Mesendoderm (in vitro differentiated cells): ENCODE results near the gene CNTNAP4. TPM values are rescaled to one million over a fixed set of nuclear protein-coding genes. Genes with fewer than 3 reads are reported as not detected.

Experiments used
- DNase-seq: peaks from one replicate; pipeline ENCODE4 v3.0.0; 2013
- H2AK5ac ChIP-seq: 2 replicates; pipeline ENCODE4 v1.6.1; 2013; ENCODE audit warnings: low read length, inconsistent platforms
- H2BK120ac ChIP-seq: 2 replicates; pipeline ENCODE4 v1.6.1; 2013; ENCODE audit warnings: low read depth, mild to moderate bottlenecking, low read length, moderate library complexity, mixed read lengths
- H2BK15ac ChIP-seq: replicated peaks from 2 replicates; pipeline ENCODE4 v1.6.1; 2013; ENCODE audit warnings: low read depth, mild to moderate bottlenecking, moderate library complexity
- H2BK5ac ChIP-seq: 2 replicates; pipeline ENCODE4 v1.6.1; 2013; ENCODE audit warnings: low read length, inconsistent platforms
- H3K18ac ChIP-seq: 2 replicates; pipeline ENCODE4 v1.6.1; 2013; ENCODE audit warnings: mild to moderate bottlenecking, low read length, mixed read lengths
- H3K23ac ChIP-seq: one replicate; pipeline ENCODE4 v1.6.1; 2013; ENCODE audit warnings: low read length
- H3K27ac ChIP-seq: 2 replicates; pipeline ENCODE4 v1.5.1; 2013; ENCODE audit warnings: low read depth, mild to moderate bottlenecking, inconsistent platforms, low read length, moderate library complexity
- H3K27me3 ChIP-seq: 2 replicates; pipeline ENCODE4 v1.6.1; 2013; ENCODE audit warnings: low read length, control low read depth, mild to moderate bottlenecking, inconsistent platforms; ENCODE audit not compliant: insufficient read depth, poor library complexity
- H3K36me3 ChIP-seq: 2 replicates; pipeline ENCODE4 v1.6.1; 2013; ENCODE audit warnings: low read length, inconsistent platforms; ENCODE audit not compliant: control insufficient read depth, insufficient read depth
- H3K4ac ChIP-seq: one replicate; pipeline ENCODE4 v1.6.1; 2013; ENCODE audit warnings: low read depth, mild to moderate bottlenecking, low read length, moderate library complexity
- H3K4me1 ChIP-seq: 2 replicates; pipeline ENCODE4 v1.6.1; 2013; ENCODE audit warnings: low read depth, low read length, inconsistent platforms; ENCODE audit not compliant: control insufficient read depth
- H3K4me2 ChIP-seq: 2 replicates; pipeline ENCODE4 v1.6.1; 2013; ENCODE audit warnings: low read length
- H3K4me3 ChIP-seq: 2 replicates; pipeline ENCODE4 v1.5.1; 2013; ENCODE audit warnings: mild to moderate bottlenecking, low read length
- H3K56ac ChIP-seq: one replicate; pipeline ENCODE4 v1.6.1; 2013; ENCODE audit warnings: low read length
- H3K79me1 ChIP-seq: 2 replicates; pipeline ENCODE4 v1.6.1; 2013; ENCODE audit warnings: low read length, inconsistent platforms
- H3K79me2 ChIP-seq: 2 replicates; pipeline ENCODE4 v1.6.1; 2013; ENCODE audit warnings: mild to moderate bottlenecking, low read length; ENCODE audit not compliant: control insufficient read depth, insufficient read depth
- H3K9ac ChIP-seq: 2 replicates; pipeline ENCODE4 v1.6.1; 2013; ENCODE audit warnings: low read length, inconsistent platforms
- H4K5ac ChIP-seq: one replicate; pipeline ENCODE4 v1.6.1; 2013; ENCODE audit warnings: low read length
- H4K8ac ChIP-seq: one replicate; pipeline ENCODE4 v1.6.1; 2013; ENCODE audit warnings: low read depth, mild to moderate bottlenecking, control low read depth, low read length, moderate library complexity
- WGBS: extraction: QIAGEN DNeasy Blood & Tissue Kit; methylation state at CpG from one replicate; pipeline ENCODE4 v1.1.7; 2013; ENCODE audit warnings: low lambda C conversion rate, missing lambda C conversion rate; ENCODE audit not compliant: insufficient coverage; ENCODE audit errors: extremely low coverage; 5-methylcytosine and 5-hydroxymethylcytosine counted together
- polyA plus RNA-seq, 2 experiments: library from polyadenylated mRNA; stranded (reverse); fragments of 200-250 nt; gene quantifications; one replicate each; pipeline ENCODE4 v1.2.3, GENCODE V29; 2013

Gene CNTNAP4
- 0.04 TPM for polyA plus RNA-seq (2013, experiment 1 of 2)
- polyA plus RNA-seq (2013, experiment 2 of 2), result 0.04 TPM

- Histone ChIP-seq H2BK5ac (no peak within 1 kb of the TSS), H2AK5ac (no peak within 1 kb of the TSS), H3K4me1 (no peaks in the 10 kb centered on the region), H3K9ac (no peak within 1 kb of the TSS), H4K8ac (no peak within 1 kb of the TSS), H3K18ac (no peak within 1 kb of the TSS), H3K27ac (no peak within 1 kb of the TSS), H3K4ac (no peak within 1 kb of the TSS), H3K36me3 (no peaks in the 10 kb centered on the region), H3K79me2 (no peaks in the 10 kb centered on the region), H4K5ac (no peak within 1 kb of the TSS), H3K79me1 (no peaks in the 10 kb centered on the region), H3K27me3 (no peaks in the 10 kb centered on the region), H3K4me2 (no peak within 1 kb of the TSS), H3K4me3 (no peak within 1 kb of the TSS), H3K23ac (no peak within 1 kb of the TSS), H2BK15ac (no peak within 1 kb of the TSS), H2BK120ac (no peak within 1 kb of the TSS), H3K56ac (no peak within 1 kb of the TSS)
- no CpG with 5 or more reads among the region's 16 CpGs for WGBS
- DNase-seq, result peak; percentile 18
Measured at GRCh38 chr16:76276745-76277438, at the start of gene CNTNAP4. TSS of gene CNTNAP4 (plus strand) at chr16:76277401. CDS start at chr16:76277663, 262 bp downstream.

DNA sequence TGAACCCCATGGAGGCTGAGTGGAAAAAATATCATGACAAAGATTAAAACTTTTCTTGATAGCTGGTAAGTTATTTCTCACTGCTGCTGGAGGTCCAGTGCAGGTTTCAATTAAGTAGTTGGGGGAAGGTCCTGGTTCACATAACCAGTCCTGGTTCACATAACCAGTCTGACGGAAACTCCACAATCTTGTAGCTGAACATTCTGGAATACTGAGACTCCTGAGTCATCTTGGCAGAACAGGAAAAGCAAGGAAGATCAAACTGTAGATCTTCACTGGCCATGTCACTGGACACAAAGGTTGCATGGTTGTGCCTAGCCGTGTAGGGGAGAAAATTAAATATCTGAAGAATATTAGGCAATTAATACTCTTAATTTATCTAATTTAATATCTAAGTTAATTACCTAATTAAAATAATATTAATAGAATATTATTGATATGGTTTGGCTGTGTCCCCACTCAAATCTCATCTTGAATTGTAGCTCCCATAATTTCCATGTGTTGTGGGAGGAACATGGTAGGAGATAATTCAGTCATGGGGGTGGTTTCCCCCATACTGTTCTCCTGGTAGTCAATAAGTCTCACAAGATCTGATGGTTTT, 48.6 kb upstream of the CNTNAP4 start:
- H3K18ac ChIP-seq, result no peak overlapping the region
- H3K4me3 ChIP-seq, result no peak overlapping the region
- no peak overlapping the region for H3K23ac ChIP-seq
- H4K8ac ChIP-seq, result no peak overlapping the region
- H3K56ac ChIP-seq, result no peak overlapping the region
- no peak overlapping the region for H3K9ac ChIP-seq
- H3K4me2 ChIP-seq, result no peak overlapping the region
- H3K27ac ChIP-seq, result no peak overlapping the region
- no peak overlapping the region for H2AK5ac ChIP-seq
- no peak overlapping the region for H3K4ac ChIP-seq
- H2BK15ac ChIP-seq, result no peak overlapping the region
- H2BK120ac ChIP-seq, result no peak overlapping the region
- no peak for DNase-seq
- no peaks in the 10 kb centered on the region for H3K27me3 ChIP-seq
- no peak overlapping the region for H4K5ac ChIP-seq
- H3K79me2 ChIP-seq, result no peaks in the 10 kb centered on the region
- H3K4me1 ChIP-seq, result peaks cover 4% of the 10 kb centered on the region
- no peaks in the 10 kb centered on the region for H3K36me3 ChIP-seq
- no peaks in the 10 kb centered on the region for H3K79me1 ChIP-seq
- WGBS, result no CpG with 5 or more reads among the region's 2 CpGs
- no peak overlapping the region for H2BK5ac ChIP-seq

- H3K27me3 ChIP-seq, result no peaks in the 10 kb centered on the region
- no peak overlapping the region for H4K5ac ChIP-seq
- H3K27ac ChIP-seq, result no peak overlapping the region
- H3K4ac ChIP-seq, result no peak overlapping the region
- no peak overlapping the region for H3K18ac ChIP-seq
- H2BK120ac ChIP-seq, result no peak overlapping the region
- no peaks in the 10 kb centered on the region for H3K79me2 ChIP-seq
- H4K8ac ChIP-seq, result no peak overlapping the region
- no peak overlapping the region for H3K4me2 ChIP-seq
- WGBS, result no CpG with 5 or more reads among the region's 5 CpGs
- no peak overlapping the region for H2BK5ac ChIP-seq
- no peak overlapping the region for H3K56ac ChIP-seq
- no peak overlapping the region for H3K23ac ChIP-seq
- no peaks in the 10 kb centered on the region for H3K36me3 ChIP-seq
- no peak overlapping the region for H2BK15ac ChIP-seq
- H3K9ac ChIP-seq, result no peak overlapping the region
- H3K4me3 ChIP-seq, result no peak overlapping the region
- no peak for DNase-seq
- no peak overlapping the region for H2AK5ac ChIP-seq
- no peaks in the 10 kb centered on the region for H3K79me1 ChIP-seq
- H3K4me1 ChIP-seq, result no peaks in the 10 kb centered on the region
Measured at GRCh38 chr16:76232704-76233103, 44.5 kb upstream of the CNTNAP4 start.

- WGBS, result no CpG with 5 or more reads among the region's 23 CpGs
- no peak overlapping the region for H4K8ac ChIP-seq
- no peak for DNase-seq
Measured at GRCh38 chr16:76235025-76235424, 42.2 kb upstream of the CNTNAP4 start.

GRCh38 chr16:76235426-76235825, 41.8 kb upstream of the CNTNAP4 start:
- no peak overlapping the region for H2BK15ac ChIP-seq
- no peak overlapping the region for H3K18ac ChIP-seq
- no peaks in the 10 kb centered on the region for H3K27me3 ChIP-seq
- no peaks in the 10 kb centered on the region for H3K79me2 ChIP-seq
- no peak overlapping the region for H3K4me2 ChIP-seq
- no peak overlapping the region for H3K4me3 ChIP-seq
- H3K4ac ChIP-seq, result no peak overlapping the region
- no peaks in the 10 kb centered on the region for H3K36me3 ChIP-seq
- WGBS, result no CpG with 5 or more reads among the region's 12 CpGs
- H3K4me1 ChIP-seq, result no peaks in the 10 kb centered on the region
- no peak overlapping the region for H4K8ac ChIP-seq
- no peak overlapping the region for H2BK120ac ChIP-seq
- no peak overlapping the region for H4K5ac ChIP-seq
- no peak overlapping the region for H3K9ac ChIP-seq
- no peak overlapping the region for H2AK5ac ChIP-seq
- no peak overlapping the region for H3K27ac ChIP-seq
- no peak overlapping the region for H3K56ac ChIP-seq
- no peak overlapping the region for H3K23ac ChIP-seq
- no peak overlapping the region for H2BK5ac ChIP-seq
- no peak for DNase-seq
- no peaks in the 10 kb centered on the region for H3K79me1 ChIP-seq

More at GRCh38 chr16:76235025-76235424, 42.2 kb upstream of the CNTNAP4 start:
- H3K27ac ChIP-seq, result no peak overlapping the region
- H2AK5ac ChIP-seq, result no peak overlapping the region
- no peaks in the 10 kb centered on the region for H3K79me2 ChIP-seq
- H3K56ac ChIP-seq, result no peak overlapping the region
- H3K27me3 ChIP-seq, result no peaks in the 10 kb centered on the region
- H2BK5ac ChIP-seq, result no peak overlapping the region
- no peaks in the 10 kb centered on the region for H3K4me1 ChIP-seq
- no peak overlapping the region for H3K4me2 ChIP-seq
- H3K79me1 ChIP-seq, result no peaks in the 10 kb centered on the region
- H3K18ac ChIP-seq, result no peak overlapping the region
- H2BK120ac ChIP-seq, result no peak overlapping the region
- no peak overlapping the region for H4K5ac ChIP-seq
- no peak overlapping the region for H3K9ac ChIP-seq
- no peak overlapping the region for H2BK15ac ChIP-seq
- H3K23ac ChIP-seq, result no peak overlapping the region
- H3K4ac ChIP-seq, result no peak overlapping the region
- H3K36me3 ChIP-seq, result no peaks in the 10 kb centered on the region
- H3K4me3 ChIP-seq, result no peak overlapping the region
